ENCODE measurements around the gene HCRT.

- TF ChIP-seq CTCF (IDR thresholded peaks at IDR 0.05; ENCODE audit: low read length) (no peak), EZH2 (optimal IDR thresholded peaks at IDR 0.05; ENCODE audit: low read depth, low read length) (no peak)
Measured at GRCh38 chr17:42179335-42179734, 5.9 kb downstream of the HCRT start.
